GM19328 (cell line): ENCODE measurements around the gene OFD1.

Experiments
- ATAC-seq: cut with Tn5 transposase; IDR thresholded peaks from one replicate; pipeline ENCODE4 v1.9.1; 2021; ENCODE audit warnings: mild to moderate bottlenecking, moderate library complexity; ENCODE audit not compliant: unreplicated experiment

The OFD1 gene

GRCh38 chrX:13793897-13794296, 59.3 kb downstream of the OFD1 start:
- ATAC-seq = no peak

DNA sequence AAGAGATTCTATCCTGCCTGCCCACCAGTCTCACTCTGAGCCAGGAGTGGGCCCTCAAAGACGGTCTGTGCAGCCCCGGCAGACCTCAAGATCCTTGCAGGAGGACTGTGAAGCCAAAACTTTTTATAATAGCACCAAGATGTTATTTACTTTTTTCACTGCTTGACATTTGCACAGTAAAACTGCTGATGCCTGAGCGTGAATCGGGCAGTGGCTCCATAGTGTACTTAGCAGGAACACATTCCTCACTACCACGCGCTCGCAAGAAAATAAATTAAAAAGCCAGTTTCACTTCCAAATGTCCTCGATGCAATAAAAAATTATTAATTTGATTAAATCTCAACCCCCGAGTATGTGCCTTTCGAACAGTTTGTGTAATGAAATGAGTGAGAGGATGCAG, 59.9 kb downstream of the OFD1 start:
- no peak for ATAC-seq

- ATAC-seq = no peak
Measured at GRCh38 chrX:13797512-13797911, 63.0 kb downstream of the OFD1 start.

DNA sequence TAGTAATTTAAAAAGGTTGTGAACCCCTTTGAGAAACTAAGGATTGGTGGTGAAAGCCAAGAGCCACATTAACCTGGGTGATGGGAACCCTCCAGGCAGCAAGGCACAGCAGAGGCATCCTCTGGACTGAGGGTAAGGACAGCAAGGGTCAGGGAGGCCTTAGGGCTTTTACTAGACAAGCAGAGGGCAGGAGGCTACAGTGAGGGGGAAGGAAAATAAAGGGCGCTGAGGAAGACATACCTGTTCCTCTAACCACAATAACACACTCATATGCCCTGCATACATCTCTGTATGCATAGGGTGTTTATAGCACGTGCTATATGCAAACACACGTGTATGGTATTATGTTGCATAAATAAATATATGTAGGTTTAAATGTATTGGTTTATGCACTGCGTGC, 63.6 kb downstream of the OFD1 start:
- ATAC-seq = no peak

DNA sequence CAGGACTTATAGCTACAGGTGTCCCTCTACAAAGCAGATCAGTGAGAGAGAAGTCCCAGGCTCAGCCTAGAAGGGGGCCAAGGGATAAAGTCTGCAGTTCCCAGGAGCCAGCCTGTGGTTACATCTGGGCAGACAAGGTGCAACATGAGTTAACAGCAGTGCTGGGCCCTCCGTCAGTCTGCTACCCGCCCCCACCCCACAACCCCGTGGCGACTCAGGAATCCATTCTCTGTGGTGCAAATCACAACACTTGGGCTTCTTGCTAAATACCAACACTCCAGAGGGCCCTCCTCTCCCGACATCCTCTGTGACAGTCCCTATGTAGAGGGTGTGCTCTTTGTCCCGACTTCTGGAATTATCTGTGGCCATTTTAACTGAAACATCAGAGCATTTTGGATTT, 68.6 kb downstream of the OFD1 start:
- ATAC-seq = no peak

GRCh38 chrX:13805241-13805640, 70.7 kb downstream of the OFD1 start:
- no peak for ATAC-seq

DNA sequence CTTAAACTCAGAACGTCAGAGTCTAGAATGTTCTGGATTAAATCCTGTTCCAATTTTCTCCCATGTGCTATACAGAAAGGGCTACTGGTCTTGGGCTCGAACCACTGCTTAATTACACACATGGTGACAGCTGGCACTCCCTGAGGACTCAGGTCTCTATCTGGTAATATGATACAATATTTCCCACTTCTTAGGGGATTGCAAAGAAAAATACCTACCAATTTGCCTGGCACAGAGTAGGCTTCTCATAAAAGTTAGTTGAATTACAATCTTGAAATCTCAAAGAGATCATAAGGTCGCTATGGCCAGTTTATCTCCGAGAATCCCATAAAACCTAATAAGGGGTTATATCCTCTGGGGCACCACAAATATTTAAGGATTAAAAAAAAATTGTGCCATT, 73.7 kb downstream of the OFD1 start:
- ATAC-seq = no peak

- ATAC-seq = no peak
Measured at GRCh38 chrX:13808865-13809264, 74.3 kb downstream of the OFD1 start.

GRCh38 chrX:13815664-13816063, 81.1 kb downstream of the OFD1 start:
- ATAC-seq = no peak

GRCh38 chrX:13816176-13816575, 81.6 kb downstream of the OFD1 start:
- ATAC-seq = no peak

- no peak for ATAC-seq
Measured at GRCh38 chrX:13816643-13817627, 82.4 kb downstream of the OFD1 start, which contains the start of gene GPM6B. TSS of gene GPM6B (minus strand) at chrX:13817093. CDS start at chrX:13816904, 189 bp downstream.
